K562 (cell line): Measurements from ENCODE around the gene PLXND1. TPM values are rescaled to one million over a fixed set of nuclear protein-coding genes. Genes with fewer than 3 reads are reported as not detected.

Source experiments
- ETV1 ChIP-seq: fragments of 450-650 bp; conservative IDR thresholded peaks from 2 replicates; pipeline ENCODE4 v1.6.1; 2016; ENCODE audit warnings: missing genetic modification characterization, control low read depth, low read depth, missing compliant biosample characterization
- FOSL1 ChIP-seq: fragments of 200-800 bp; sonication (Bioruptor generic); conservative IDR thresholded peaks from 2 replicates; pipeline ENCODE4 v1.6.1; 2016; ENCODE audit warnings: missing genetic modification characterization, missing compliant biosample characterization
- ILF3 ChIP-seq: fragments of 450-650 bp; IDR thresholded peaks from 2 replicates; pipeline ENCODE4 v1.6.1; 2018; ENCODE audit warnings: antibody characterized with exemption, mild to moderate bottlenecking, moderate library complexity, borderline replicate concordance
- polyA plus RNA-seq, 8 experiments: library from polyadenylated mRNA; depleted of rRNA in 4 of 8; stranded (reverse) in 5 of 8; unstranded in 3 of 8; fragments of >200 nt; fragmentation: Nextera tagmentation in 2 of 8; fragmentation: Illumina TruSeq in 1 of 8; extraction: Ambion mirVana in 2 of 8; extraction: Trizol in 1 of 8; gene quantifications; 2 replicates each; pipeline versions ENCODE4 v1.2.1 to v1.2.3, GENCODE V29; 2011 to 2014; ENCODE audit warnings: inconsistent platforms in 1 of 8, missing spikeins in 1 of 8
- total RNA-seq, 7 experiments: library from RNA; depleted of rRNA in 6 of 7; stranded (reverse); fragments of >200 nt in 6 of 7; fragmentation: Illumina TruSeq in 2 of 7; extraction: Trizol in 2 of 7; gene quantifications; 2 replicates each; pipeline versions ENCODE4 v1.2.1 to v1.2.3, GENCODE V29; 2011 to 2021; ENCODE audit warnings: low replicate concordance in 1 of 7
- TF ChIP-seq, protein P1 (sequence below): fragments of 250-450 bp; sonication (Bioruptor Pico); IDR thresholded peaks from 2 replicates; pipeline ENCODE4 v1.4.0; 2020

PLXND1 gene
- total and polyA plus RNA-seq, 9 of the 15 experiments (the other 6 are each of a cell fraction or from before 2014, with no cell fraction given): 0.34 to 28.8 (median 14.0) TPM

GRCh38 chr3:129542747-129543146 is 63.7 kb downstream of the PLXND1 start (continued):
- no peak for TF ChIP-seq FOSL1 (tag)
- TF ChIP-seq ILF3: no peak
- TF ChIP-seq, protein P1, sequence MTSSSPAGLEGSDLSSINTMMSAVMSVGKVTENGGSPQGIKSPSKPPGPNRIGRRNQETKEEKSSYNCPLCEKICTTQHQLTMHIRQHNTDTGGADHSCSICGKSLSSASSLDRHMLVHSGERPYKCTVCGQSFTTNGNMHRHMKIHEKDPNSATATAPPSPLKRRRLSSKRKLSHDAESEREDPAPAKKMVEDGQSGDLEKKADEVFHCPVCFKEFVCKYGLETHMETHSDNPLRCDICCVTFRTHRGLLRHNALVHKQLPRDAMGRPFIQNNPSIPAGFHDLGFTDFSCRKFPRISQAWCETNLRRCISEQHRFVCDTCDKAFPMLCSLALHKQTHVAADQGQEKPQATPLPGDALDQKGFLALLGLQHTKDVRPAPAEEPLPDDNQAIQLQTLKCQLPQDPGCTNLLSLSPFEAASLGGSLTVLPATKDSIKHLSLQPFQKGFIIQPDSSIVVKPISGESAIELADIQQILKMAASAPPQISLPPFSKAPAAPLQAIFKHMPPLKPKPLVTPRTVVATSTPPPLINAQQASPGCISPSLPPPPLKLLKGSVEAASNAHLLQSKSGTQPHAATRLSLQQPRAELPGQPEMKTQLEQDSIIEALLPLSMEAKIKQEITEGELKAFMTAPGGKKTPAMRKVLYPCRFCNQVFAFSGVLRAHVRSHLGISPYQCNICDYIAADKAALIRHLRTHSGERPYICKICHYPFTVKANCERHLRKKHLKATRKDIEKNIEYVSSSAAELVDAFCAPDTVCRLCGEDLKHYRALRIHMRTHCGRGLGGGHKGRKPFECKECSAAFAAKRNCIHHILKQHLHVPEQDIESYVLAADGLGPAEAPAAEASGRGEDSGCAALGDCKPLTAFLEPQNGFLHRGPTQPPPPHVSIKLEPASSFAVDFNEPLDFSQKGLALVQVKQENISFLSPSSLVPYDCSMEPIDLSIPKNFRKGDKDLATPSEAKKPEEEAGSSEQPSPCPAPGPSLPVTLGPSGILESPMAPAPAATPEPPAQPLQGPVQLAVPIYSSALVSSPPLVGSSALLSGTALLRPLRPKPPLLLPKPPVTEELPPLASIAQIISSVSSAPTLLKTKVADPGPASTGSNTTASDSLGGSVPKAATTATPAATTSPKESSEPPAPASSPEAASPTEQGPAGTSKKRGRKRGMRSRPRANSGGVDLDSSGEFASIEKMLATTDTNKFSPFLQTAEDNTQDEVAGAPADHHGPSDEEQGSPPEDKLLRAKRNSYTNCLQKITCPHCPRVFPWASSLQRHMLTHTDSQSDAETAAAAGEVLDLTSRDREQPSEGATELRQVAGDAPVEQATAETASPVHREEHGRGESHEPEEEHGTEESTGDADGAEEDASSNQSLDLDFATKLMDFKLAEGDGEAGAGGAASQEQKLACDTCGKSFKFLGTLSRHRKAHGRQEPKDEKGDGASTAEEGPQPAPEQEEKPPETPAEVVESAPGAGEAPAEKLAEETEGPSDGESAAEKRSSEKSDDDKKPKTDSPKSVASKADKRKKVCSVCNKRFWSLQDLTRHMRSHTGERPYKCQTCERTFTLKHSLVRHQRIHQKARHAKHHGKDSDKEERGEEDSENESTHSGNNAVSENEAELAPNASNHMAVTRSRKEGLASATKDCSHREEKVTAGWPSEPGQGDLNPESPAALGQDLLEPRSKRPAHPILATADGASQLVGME: no peak
- no peak for TF ChIP-seq ETV1 (tag)
